Colonic mucosa (tissue), 4 donors: Measurements from ENCODE around the gene LRIG1. TPM values are rescaled to one million over a fixed set of nuclear protein-coding genes. Genes with fewer than 3 reads are reported as not detected.

Source experiments
- DNase-seq: peaks from one replicate; pipeline ENCODE4 v3.0.0-alpha.2; 2020
- H3K27ac ChIP-seq: fragments of 200-600 bp; one replicate; pipeline ENCODE4 v1.8.0; 2021
- H3K27me3 ChIP-seq: fragments of 200-600 bp; one replicate; pipeline ENCODE4 v1.8.0; 2021
- H3K36me3 ChIP-seq: fragments of 200-600 bp; one replicate; pipeline ENCODE4 v1.8.0; 2021
- H3K4me1 ChIP-seq: fragments of 200-600 bp; one replicate; pipeline ENCODE4 v1.8.0; 2021; ENCODE audit warnings: mild to moderate bottlenecking
- H3K4me3 ChIP-seq: fragments of 200-600 bp; one replicate; pipeline ENCODE4 v1.8.0; 2021
- H3K9ac ChIP-seq, 2 donors: one replicate each; pipeline ENCODE4 v1.7.0; 2013; ENCODE audit warnings: control low read depth in 2 of 2, low read depth in 2 of 2, low read length in 2 of 2
- H3K9me3 ChIP-seq: fragments of 200-600 bp; one replicate; pipeline ENCODE4 v1.8.0; 2021
- CTCF ChIP-seq: fragments of 200-600 bp; IDR thresholded peaks from one replicate; pipeline ENCODE4 v1.8.0; 2022; ENCODE audit warnings: antibody characterized with exemption, mild to moderate bottlenecking
- intact Hi-C: fragments of 100-400 bp; cut with DNase I; formaldehyde crosslinking; loops from one replicate; pipeline ENCODE4 v1.14.1; 2022
- total RNA-seq, 2 donors: library from RNA; stranded (reverse); fragmentation: NEBNext Ultra II Directional in 1 of 2; extraction: Animal tissue kit (Norgen Biotek cat#: 25700) in 1 of 2; gene quantifications; one replicate each; pipeline ENCODE4 v1.2.1, GENCODE V29; 2021
- donor health status: healthy.
- donor health status: DM: no; HTN: no; CAD: no.
- donor health status: DM: no; HTN: no; CAD: no.

LRIG1 gene
- total RNA-seq, 2 donors from 2014 or later: 43.9 to 57.5 TPM

DNA sequence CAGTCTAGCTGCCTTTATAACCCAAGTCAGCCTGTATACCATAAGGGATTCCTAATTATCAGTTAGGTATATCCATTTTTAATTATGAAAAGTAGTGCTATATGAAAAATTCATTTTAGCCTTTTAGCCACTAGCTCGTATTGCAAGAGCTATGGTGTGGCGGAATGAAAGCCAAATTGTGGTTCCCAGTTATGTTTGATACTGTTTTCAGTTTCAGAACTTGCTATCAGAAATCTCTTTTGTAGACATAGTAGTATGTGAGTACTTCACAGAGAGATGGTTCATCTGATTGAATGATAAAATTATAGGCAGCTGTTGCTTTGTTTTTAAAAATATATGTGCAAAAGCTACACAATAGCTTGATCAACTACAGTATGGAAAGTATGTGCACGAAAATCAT is 145.4 kb downstream of the LRIG1 start:
- no peaks in the 10 kb centered on the region for H3K27me3 ChIP-seq
- no peaks in the 10 kb centered on the region for H3K9me3 ChIP-seq
- H3K4me3 ChIP-seq: no peak overlapping the region
- H3K4me1 ChIP-seq: no peaks in the 10 kb centered on the region
- no peak overlapping the region for H3K9ac ChIP-seq
- no peak for TF ChIP-seq CTCF
- no peaks in the 10 kb centered on the region for H3K36me3 ChIP-seq
- intact Hi-C loops: no loop called here
- H3K27ac ChIP-seq: no peak overlapping the region
- DNase-seq: no peak

- DNase-seq: no peak
- Histone ChIP-seq H3K9me3 (no peaks in the 10 kb centered on the region), H3K4me1 (no peaks in the 10 kb centered on the region), H3K9ac (no peak overlapping the region), H3K4me3 (no peak overlapping the region), H3K27ac (no peak overlapping the region), H3K36me3 (no peaks in the 10 kb centered on the region), H3K27me3 (no peaks in the 10 kb centered on the region)
- TF ChIP-seq CTCF: no peak
- intact Hi-C loops: no loop called here
These were observed 146.8 kb downstream of the LRIG1 start for GRCh38 chr3:66354001-66354400.

- H3K4me1 ChIP-seq: no peaks in the 10 kb centered on the region
- no peak for DNase-seq
- intact Hi-C loops: no loop called here
- no peak overlapping the region for H3K9ac ChIP-seq
- H3K4me3 ChIP-seq: no peak overlapping the region
- H3K27me3 ChIP-seq: no peaks in the 10 kb centered on the region
- no peaks in the 10 kb centered on the region for H3K36me3 ChIP-seq
- no peak overlapping the region for H3K27ac ChIP-seq
- TF ChIP-seq CTCF: no peak
- no peaks in the 10 kb centered on the region for H3K9me3 ChIP-seq
These were observed 147.3 kb downstream of the LRIG1 start for GRCh38 chr3:66353530-66353929.

DNA sequence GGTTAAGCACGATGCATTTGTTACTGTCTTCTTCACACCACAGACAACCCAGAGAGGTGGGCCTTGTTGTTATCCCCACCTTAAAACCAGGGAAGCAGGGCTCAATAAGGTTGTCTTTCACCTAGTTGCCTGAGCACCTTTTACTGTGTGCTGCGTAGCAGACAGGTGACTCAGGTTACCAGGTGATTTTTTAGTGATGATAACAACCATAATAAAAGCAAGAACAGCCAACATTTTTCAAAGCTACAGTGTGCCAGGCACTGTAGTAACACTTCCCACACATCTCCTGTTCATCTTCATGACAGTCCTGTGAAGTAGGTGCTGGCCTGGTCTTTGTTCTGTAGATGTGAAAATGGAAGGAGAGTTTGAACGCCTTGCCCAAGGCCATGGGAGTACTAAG is 147.8 kb downstream of the LRIG1 start:
- no peak overlapping the region for H3K27ac ChIP-seq
- H3K36me3 ChIP-seq: no peaks in the 10 kb centered on the region
- TF ChIP-seq CTCF: no peak
- no peaks in the 10 kb centered on the region for H3K4me1 ChIP-seq
- no peak overlapping the region for H3K9ac ChIP-seq
- H3K4me3 ChIP-seq: no peak overlapping the region
- no peaks in the 10 kb centered on the region for H3K27me3 ChIP-seq
- DNase-seq: no peak
- intact Hi-C loops: no loop called here
- H3K9me3 ChIP-seq: no peaks in the 10 kb centered on the region

GRCh38 chr3:66350601-66351000 is 150.2 kb downstream of the LRIG1 start:
- no peak overlapping the region for H3K27ac ChIP-seq
- no peaks in the 10 kb centered on the region for H3K27me3 ChIP-seq
- intact Hi-C loops: no loop called here
- H3K9me3 ChIP-seq: no peaks in the 10 kb centered on the region
- no peaks in the 10 kb centered on the region for H3K4me1 ChIP-seq
- no peak overlapping the region for H3K9ac ChIP-seq
- DNase-seq: no peak
- no peak overlapping the region for H3K4me3 ChIP-seq
- H3K36me3 ChIP-seq: no peaks in the 10 kb centered on the region
- no peak for TF ChIP-seq CTCF

GRCh38 chr3:66348704-66349103 is 152.1 kb downstream of the LRIG1 start:
- H3K9me3 ChIP-seq: no peaks in the 10 kb centered on the region
- intact Hi-C loops: no loop called here
- DNase-seq: no peak

More at GRCh38 chr3:66348704-66349103, 152.1 kb downstream of the LRIG1 start:
- no peaks in the 10 kb centered on the region for H3K4me1 ChIP-seq
- H3K27me3 ChIP-seq: no peaks in the 10 kb centered on the region
- no peak overlapping the region for H3K27ac ChIP-seq
- no peak overlapping the region for H3K4me3 ChIP-seq
- TF ChIP-seq CTCF: no peak
- H3K36me3 ChIP-seq: no peaks in the 10 kb centered on the region
- H3K9ac ChIP-seq: no peak overlapping the region
